ENCODE results near the gene MCM9.

DNA sequence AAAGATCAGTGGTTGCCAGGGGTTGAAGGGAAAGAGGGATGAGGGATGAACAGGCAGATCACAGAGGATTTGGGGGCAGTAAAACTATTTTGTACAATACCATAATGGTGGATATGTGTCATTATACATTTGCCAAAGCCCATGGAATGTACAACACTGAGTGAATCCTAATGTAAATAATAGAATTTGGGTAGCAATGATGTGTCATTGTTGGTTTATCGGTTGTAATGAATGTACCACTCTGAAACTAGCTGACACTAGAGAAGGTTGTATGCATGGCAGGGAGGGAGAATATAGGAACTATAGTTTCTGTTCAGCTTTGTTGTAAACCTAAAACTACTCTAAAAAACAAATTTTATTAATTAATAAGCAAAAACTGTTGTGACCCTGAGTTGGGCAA is 58.8 kb downstream of the MCM9 start:
- no peak for TF ChIP-seq CEBPB (IDR thresholded peaks at IDR 0.05; ENCODE audit: low read depth, low read length)
- TF ChIP-seq, protein P1, sequence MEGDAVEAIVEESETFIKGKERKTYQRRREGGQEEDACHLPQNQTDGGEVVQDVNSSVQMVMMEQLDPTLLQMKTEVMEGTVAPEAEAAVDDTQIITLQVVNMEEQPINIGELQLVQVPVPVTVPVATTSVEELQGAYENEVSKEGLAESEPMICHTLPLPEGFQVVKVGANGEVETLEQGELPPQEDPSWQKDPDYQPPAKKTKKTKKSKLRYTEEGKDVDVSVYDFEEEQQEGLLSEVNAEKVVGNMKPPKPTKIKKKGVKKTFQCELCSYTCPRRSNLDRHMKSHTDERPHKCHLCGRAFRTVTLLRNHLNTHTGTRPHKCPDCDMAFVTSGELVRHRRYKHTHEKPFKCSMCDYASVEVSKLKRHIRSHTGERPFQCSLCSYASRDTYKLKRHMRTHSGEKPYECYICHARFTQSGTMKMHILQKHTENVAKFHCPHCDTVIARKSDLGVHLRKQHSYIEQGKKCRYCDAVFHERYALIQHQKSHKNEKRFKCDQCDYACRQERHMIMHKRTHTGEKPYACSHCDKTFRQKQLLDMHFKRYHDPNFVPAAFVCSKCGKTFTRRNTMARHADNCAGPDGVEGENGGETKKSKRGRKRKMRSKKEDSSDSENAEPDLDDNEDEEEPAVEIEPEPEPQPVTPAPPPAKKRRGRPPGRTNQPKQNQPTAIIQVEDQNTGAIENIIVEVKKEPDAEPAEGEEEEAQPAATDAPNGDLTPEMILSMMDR (conservative IDR thresholded peaks at IDR 0.05; ENCODE audit: low read depth, low read length), result no peak
- no peak for TF ChIP-seq MAFK (IDR thresholded peaks at IDR 0.05; ENCODE audit: low read depth, low read length)
- TF ChIP-seq SMC3 (IDR thresholded peaks at IDR 0.05; ENCODE audit: low read depth, low read length), result no peak

Data from IMR-90 (cell line).